Erythroblast (primary cell): ENCODE results near the gene FYN.
A peak's percentile ranks its signal among the peaks of the same experiment; 100 is the strongest.

ENCODE experiments used
- DNase-seq, 2 experiments: peaks; one replicate each; lab custom pipeline; 2025; lab: John Stamatoyannopoulos, UW
- GATA1 ChIP-seq: IDR thresholded peaks from 2 replicates; pipeline ENCODE4 v1.6.1; 2011; ENCODE audit warnings: low read depth, mild to moderate bottlenecking, control low read depth, low read length, moderate library complexity
- POLR2A ChIP-seq: IDR thresholded peaks from 2 replicates; pipeline ENCODE4 v1.6.1; 2011; ENCODE audit warnings: mild to moderate bottlenecking, low read length

The FYN gene

GRCh38 chr6:111714416-111715270 lies 158.6 kb downstream of the FYN start:
- DNase-seq: no peak

DNA sequence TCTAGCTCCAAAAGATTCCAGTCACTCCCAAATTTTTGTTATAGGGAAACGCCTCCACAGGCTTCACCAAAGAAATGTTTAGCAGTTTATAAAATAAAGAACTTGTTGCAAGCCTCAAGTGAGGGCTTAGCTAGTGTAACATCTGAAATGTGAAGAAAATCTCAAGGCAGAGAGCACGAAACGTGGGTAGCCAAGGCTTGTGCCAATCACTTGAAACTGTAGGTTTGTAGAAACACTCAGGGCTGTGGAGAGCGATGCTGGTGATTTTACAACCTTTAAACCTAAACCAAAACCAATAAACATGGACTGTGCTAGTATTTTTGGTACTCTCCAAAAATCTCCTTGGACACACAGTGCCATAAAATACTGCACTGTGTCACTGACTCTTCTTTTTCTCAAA lies 159.4 kb downstream of the FYN start:
- DNase-seq: no peak
- no peak for TF ChIP-seq GATA1
- TF ChIP-seq POLR2A: no peak

More at GRCh38 chr6:111714416-111715270, 158.6 kb downstream of the FYN start:
- no peak for TF ChIP-seq GATA1
- TF ChIP-seq POLR2A: no peak

GRCh38 chr6:111713236-111713635 lies 160.0 kb downstream of the FYN start:
- DNase-seq: no peak
- no peak for TF ChIP-seq GATA1
- no peak for TF ChIP-seq POLR2A

- TF ChIP-seq GATA1 (no peak), POLR2A (no peak)
- no peak for DNase-seq
These were observed 161.1 kb downstream of the FYN start for GRCh38 chr6:111711984-111712752.

GRCh38 chr6:111711476-111711875 lies 161.8 kb downstream of the FYN start:
- TF ChIP-seq GATA1: no peak
- TF ChIP-seq POLR2A: no peak
- no peak for DNase-seq

GRCh38 chr6:111710911-111711310 lies 162.3 kb downstream of the FYN start:
- DNase-seq: no peak
- TF ChIP-seq GATA1 (no peak), POLR2A (no peak)

DNA sequence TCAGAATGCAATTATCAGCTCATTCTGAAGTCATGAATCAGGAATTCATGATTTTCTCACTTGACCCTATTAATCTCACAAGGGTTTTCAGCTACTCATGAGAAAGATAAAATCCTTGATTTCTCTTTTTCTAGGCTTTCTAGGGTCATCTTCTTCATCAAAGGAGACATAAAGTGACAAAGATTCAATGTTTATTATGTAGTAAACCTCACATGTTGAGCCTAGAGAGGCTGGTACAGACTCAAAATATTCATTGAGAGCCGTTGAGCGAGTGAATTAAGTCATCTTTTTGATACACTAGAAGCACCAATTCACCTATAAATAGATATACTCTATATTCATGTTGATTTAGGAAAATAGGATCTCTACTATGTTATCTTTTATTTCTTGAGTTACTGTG lies 162.8 kb downstream of the FYN start:
- no peak for DNase-seq
- TF ChIP-seq POLR2A (no peak), GATA1 (no peak)

DNA sequence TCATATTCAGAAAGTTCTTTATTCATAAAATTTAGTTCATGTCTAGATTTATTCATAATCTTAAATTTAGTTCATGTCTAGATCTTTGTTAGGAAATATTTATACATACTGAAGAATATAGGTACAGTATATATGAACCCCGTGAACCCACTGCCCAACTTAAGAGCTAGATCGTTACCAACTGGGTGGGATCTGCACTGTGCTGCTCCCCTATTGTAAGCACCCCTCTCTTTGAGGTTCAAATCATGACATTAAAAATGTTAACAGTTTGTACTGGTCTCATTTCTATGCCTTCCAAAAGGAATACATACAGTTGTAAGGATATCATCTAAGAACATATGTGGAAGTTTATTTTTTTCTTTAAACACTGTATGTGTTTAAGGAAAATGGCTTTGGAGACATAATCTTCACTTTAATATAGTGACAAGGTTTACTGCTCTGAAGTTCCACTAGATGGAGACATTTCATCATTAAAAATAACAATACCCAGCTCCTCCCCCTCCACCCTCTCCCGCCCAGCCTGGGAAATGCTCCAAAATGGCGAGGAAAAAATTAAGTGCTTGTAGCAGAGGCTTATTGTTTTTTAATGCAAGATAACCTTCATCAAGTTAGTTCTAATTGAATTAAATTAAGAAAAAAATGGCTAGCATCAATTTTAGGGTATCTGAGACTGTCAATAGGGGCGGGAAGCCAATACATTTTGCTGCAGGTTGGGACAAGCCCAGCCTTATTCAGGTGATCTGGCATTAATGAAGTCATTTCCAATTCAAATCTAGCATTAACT lies 163.4 kb downstream of the FYN start:
- peak; percentile 78 to 84 for DNase-seq
- TF ChIP-seq GATA1: no peak
- TF ChIP-seq POLR2A: no peak

- TF ChIP-seq POLR2A (no peak), GATA1 (no peak)
These were observed 164.1 kb downstream of the FYN start for GRCh38 chr6:111709201-111709600.

GRCh38 chr6:111707773-111708172 lies 165.5 kb downstream of the FYN start:
- DNase-seq: no peak
- TF ChIP-seq GATA1 (no peak), POLR2A (no peak)

More at GRCh38 chr6:111709201-111709600, 164.1 kb downstream of the FYN start:
- no peak for DNase-seq

DNA sequence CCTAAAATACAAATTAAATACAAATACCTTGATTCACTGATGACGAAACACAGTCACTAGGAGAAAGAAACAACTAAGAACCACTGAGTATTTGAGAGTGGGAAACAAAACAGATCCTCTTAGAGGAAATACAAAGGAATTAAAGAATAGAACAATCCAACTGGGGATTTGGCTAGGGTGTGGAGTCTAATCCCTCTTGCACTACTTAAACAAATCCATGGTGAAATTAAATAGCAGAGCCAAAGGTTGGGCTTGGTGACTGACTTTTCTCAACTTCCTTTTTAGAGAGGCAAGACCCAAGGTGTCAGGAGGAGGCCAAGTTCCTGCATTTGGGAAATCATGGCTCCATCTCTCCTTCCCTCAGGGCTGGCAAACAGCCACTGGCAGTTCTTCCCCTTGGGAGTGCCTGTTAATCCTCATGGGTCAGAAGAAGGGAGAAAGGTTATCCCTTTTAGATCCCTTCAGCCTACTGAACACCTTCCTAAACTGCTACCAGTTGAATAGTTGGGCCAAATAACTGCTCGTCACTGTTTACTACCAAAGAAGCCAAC lies 166.3 kb downstream of the FYN start:
- no peak for TF ChIP-seq GATA1
- TF ChIP-seq POLR2A: no peak
- no peak for DNase-seq

GRCh38 chr6:111703723-111704122 lies 169.5 kb downstream of the FYN start:
- no peak for DNase-seq
- TF ChIP-seq GATA1 (no peak), POLR2A (no peak)

DNA sequence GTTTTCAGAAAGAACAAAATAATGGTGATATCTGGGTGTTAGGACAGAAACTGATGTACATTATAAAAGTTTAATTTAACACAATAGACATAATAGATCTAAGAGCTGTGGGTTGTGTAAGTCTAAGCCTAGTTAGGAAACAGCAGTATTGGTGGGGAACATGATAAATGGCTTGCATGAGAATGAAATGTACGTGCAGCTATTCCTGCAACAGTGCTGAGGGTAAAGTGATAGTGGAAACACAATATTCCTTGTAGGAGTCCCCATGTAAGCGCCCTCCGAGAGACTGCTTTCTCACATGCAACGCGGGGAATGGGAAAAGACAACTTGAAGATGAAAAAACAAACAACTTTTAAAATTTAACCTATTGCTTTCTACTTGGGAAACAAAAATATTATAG lies 171.0 kb downstream of the FYN start:
- TF ChIP-seq POLR2A: no peak
- DNase-seq: no peak

DNA sequence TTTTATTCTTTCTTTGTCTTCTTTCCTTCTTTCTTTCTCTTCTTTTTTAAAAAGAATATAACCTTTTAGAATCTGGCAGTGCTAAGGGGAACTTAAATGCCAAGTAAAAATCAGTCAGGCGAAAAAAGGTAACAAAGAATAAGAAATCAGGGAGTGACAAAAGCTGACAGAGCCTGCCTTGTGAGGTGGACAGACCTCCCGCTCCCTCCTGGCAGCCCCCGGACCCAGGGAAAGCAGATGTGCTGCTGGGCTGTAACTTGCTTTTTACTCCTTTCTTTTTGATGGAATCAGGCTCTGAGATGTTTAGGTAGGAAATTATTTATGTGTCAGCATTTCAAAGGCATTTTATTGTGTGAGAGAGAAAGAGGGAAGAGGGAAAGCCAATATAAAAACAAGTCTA lies 172.1 kb downstream of the FYN start:
- DNase-seq: no peak
- TF ChIP-seq GATA1: no peak
